ENCODE data around the gene CEP97. TPM values are rescaled to one million over a fixed set of nuclear protein-coding genes. Genes with fewer than 3 reads are reported as not detected.

The CEP97 gene
- total and polyA plus RNA-seq, 2 experiments from 2014 or later: 5.0 to 19.0 TPM

DNA sequence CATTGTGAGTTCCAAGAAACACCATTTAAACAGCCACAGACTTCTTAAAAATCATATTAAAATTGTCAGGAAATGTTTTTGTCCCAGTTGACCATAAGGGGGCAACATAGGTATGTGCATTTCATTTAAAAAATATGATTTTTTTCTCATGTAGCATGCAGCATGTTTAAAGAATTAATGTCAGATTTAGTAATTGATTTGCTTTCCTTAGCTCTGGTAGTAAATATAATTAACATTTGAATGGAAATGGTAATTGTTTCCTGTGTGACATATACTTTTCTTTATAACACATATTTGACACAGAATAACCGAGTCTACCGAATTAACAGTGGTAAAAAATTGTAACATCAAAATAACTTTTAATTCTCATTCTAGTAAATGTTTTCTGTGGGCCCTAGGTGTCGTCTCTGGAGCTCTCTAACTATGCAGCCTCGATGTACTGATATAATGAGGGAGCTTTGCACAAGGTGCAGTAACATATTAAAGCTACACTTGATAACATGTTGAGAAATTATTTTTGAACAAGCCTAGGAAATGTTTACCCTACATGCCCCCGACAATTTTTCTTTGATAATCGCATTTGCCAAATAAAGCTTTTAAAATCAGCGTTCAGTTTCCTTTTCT lies 89.5 kb downstream of the CEP97 start:
- Histone ChIP-seq H3K4me3 (no peak overlapping the region), H3K79me2 (replicated peaks; ENCODE audit: insufficient read depth) (no peaks in the 10 kb centered on the region), H3K27ac (ENCODE audit: low read depth) (no peak overlapping the region), H4K20me1 (replicated peaks; ENCODE audit: insufficient read depth) (no peaks in the 10 kb centered on the region), H2AFZ (no peak overlapping the region), H3K4me2 (no peak overlapping the region), H3K9me2 (ENCODE audit: insufficient read depth) (no peaks in the 10 kb centered on the region), H3F3A (replicated peaks; ENCODE audit: low read depth) (no peaks in the 10 kb centered on the region), H3K36me3 (ENCODE audit: insufficient read depth) (no peaks in the 10 kb centered on the region), H3K27me3 (ENCODE audit: insufficient read depth) (no peaks in the 10 kb centered on the region), H3K4me1 (ENCODE audit: insufficient read depth) (no peaks in the 10 kb centered on the region)
- TF ChIP-seq JUNB (IDR thresholded peaks at IDR 0.05; ENCODE audit: unreplicated experiment): no peak
- TF ChIP-seq, protein P1, sequence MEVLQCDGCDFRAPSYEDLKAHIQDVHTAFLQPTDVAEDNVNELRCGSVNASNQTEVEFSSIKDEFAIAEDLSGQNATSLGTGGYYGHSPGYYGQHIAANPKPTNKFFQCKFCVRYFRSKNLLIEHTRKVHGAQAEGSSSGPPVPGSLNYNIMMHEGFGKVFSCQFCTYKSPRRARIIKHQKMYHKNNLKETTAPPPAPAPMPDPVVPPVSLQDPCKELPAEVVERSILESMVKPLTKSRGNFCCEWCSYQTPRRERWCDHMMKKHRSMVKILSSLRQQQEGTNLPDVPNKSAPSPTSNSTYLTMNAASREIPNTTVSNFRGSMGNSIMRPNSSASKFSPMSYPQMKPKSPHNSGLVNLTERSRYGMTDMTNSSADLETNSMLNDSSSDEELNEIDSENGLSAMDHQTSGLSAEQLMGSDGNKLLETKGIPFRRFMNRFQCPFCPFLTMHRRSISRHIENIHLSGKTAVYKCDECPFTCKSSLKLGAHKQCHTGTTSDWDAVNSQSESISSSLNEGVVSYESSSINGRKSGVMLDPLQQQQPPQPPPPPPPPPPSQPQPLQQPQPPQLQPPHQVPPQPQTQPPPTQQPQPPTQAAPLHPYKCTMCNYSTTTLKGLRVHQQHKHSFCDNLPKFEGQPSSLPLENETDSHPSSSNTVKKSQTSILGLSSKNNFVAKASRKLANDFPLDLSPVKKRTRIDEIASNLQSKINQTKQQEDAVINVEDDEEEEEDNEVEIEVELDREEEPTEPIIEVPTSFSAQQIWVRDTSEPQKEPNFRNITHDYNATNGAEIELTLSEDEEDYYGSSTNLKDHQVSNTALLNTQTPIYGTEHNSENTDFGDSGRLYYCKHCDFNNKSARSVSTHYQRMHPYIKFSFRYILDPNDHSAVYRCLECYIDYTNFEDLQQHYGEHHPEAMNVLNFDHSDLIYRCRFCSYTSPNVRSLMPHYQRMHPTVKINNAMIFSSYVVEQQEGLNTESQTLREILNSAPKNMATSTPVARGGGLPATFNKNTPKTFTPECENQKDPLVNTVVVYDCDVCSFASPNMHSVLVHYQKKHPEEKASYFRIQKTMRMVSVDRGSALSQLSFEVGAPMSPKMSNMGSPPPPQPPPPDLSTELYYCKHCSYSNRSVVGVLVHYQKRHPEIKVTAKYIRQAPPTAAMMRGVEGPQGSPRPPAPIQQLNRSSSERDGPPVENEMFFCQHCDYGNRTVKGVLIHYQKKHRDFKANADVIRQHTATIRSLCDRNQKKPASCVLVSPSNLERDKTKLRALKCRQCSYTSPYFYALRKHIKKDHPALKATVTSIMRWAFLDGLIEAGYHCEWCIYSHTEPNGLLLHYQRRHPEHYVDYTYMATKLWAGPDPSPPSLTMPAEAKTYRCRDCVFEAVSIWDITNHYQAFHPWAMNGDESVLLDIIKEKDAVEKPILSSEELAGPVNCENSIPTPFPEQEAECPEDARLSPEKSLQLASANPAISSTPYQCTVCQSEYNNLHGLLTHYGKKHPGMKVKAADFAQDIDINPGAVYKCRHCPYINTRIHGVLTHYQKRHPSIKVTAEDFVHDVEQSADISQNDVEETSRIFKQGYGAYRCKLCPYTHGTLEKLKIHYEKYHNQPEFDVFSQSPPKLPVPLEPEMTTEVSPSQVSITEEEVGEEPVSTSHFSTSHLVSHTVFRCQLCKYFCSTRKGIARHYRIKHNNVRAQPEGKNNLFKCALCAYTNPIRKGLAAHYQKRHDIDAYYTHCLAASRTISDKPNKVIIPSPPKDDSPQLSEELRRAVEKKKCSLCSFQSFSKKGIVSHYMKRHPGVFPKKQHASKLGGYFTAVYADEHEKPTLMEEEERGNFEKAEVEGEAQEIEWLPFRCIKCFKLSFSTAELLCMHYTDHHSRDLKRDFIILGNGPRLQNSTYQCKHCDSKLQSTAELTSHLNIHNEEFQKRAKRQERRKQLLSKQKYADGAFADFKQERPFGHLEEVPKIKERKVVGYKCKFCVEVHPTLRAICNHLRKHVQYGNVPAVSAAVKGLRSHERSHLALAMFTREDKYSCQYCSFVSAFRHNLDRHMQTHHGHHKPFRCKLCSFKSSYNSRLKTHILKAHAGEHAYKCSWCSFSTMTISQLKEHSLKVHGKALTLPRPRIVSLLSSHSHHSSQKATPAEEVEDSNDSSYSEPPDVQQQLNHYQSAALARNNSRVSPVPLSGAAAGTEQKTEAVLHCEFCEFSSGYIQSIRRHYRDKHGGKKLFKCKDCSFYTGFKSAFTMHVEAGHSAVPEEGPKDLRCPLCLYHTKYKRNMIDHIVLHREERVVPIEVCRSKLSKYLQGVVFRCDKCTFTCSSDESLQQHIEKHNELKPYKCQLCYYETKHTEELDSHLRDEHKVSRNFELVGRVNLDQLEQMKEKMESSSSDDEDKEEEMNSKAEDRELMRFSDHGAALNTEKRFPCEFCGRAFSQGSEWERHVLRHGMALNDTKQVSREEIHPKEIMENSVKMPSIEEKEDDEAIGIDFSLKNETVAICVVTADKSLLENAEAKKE (CRISPR knock-in tag; IDR thresholded peaks at IDR 0.05): no peak
- TF ChIP-seq, protein P2, sequence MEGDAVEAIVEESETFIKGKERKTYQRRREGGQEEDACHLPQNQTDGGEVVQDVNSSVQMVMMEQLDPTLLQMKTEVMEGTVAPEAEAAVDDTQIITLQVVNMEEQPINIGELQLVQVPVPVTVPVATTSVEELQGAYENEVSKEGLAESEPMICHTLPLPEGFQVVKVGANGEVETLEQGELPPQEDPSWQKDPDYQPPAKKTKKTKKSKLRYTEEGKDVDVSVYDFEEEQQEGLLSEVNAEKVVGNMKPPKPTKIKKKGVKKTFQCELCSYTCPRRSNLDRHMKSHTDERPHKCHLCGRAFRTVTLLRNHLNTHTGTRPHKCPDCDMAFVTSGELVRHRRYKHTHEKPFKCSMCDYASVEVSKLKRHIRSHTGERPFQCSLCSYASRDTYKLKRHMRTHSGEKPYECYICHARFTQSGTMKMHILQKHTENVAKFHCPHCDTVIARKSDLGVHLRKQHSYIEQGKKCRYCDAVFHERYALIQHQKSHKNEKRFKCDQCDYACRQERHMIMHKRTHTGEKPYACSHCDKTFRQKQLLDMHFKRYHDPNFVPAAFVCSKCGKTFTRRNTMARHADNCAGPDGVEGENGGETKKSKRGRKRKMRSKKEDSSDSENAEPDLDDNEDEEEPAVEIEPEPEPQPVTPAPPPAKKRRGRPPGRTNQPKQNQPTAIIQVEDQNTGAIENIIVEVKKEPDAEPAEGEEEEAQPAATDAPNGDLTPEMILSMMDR (conservative IDR thresholded peaks at IDR 0.05; ENCODE audit: low read depth in 2 of 2): peak; percentile 52 to 85
- Mint-ChIP-seq H3K27ac (0 out of 2 replicates have a peak overlapping the region, but pooled peaks have one; percentile 2), H3K36me3 (ENCODE audit: low read depth) (no peaks in the 10 kb centered on the region), H3K4me3 (no peak overlapping the region), H3K4me1 (peaks cover 13% of the 10 kb centered on the region; the same call in 2 of the 3 replicates), H3K9me3 (no peaks in the 10 kb centered on the region), H3K27me3 (ENCODE audit: insufficient read depth, low read depth, poor library complexity) (peaks cover 4% of the 10 kb centered on the region)
- ATAC-seq (no peak), DNase-seq (ENCODE audit: low spot score) (peak; percentile 40)
